Stimulated activated CD8-positive, alpha-beta memory T cell treated with anti-CD3 and anti-CD28 coated beads, Interleukin-4, amount 100 ng/mL, for 24 hours (primary cell): Measurements from ENCODE around the gene CYP11A1.

ENCODE experiments used
- DNase-seq: peaks from one replicate; pipeline ENCODE4 v3.0.0-alpha.2; 2020; ENCODE audit warnings: low read depth

The CYP11A1 gene

GRCh38 chr15:74347757-74348250 lies 19.6 kb downstream of the CYP11A1 start:
- no peak for DNase-seq

GRCh38 chr15:74345051-74345450 lies 22.4 kb downstream of the CYP11A1 start:
- DNase-seq = no peak

DNA sequence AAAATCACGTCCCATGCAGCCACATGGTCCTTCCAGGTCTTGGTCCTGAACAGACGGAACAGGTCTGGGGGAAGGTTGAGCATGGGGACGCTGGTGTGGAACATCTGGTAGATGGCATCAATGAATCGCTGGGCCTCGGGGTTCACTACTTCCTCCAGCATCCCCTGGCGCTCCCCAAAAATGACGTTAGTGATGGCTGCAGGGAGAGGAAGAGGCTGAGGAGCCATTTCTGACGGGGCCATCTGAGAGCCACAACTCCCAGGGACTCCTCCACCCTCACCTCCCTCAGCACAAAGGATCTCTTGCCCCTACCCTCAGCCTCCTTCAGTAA lies 23.7 kb downstream of the CYP11A1 start:
- DNase-seq = no peak

GRCh38 chr15:74343127-74343796 lies 24.2 kb downstream of the CYP11A1 start:
- no peak for DNase-seq

DNA sequence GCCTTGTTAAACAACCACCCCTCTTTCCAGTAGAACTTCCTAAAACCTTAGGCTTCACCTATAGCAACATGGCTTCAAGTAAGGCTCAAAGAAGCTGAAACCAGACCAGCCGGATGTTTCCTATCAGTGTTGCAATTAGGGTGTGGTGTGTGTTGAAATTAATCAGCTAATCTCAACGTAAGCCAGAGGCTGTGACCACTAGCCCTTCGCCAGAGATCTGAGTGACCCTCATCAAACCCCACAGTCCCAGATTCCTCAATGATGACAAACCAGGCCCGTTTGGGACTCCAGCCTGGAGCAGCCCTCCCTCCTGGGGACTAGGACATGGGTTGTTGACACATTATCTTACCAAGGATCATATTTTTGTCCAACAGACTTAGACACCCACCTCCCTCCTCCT lies 27.3 kb downstream of the CYP11A1 start:
- no peak for DNase-seq

GRCh38 chr15:74339371-74339770 lies 28.1 kb downstream of the CYP11A1 start:
- no peak for DNase-seq

- DNase-seq = no peak
These were observed 28.8 kb downstream of the CYP11A1 start for GRCh38 chr15:74338676-74339075.

GRCh38 chr15:74337607-74338211 lies 29.7 kb downstream of the CYP11A1 start:
- DNase-seq = no peak

- no peak for DNase-seq
These were observed 30.3 kb downstream of the CYP11A1 start for GRCh38 chr15:74337146-74337545.

GRCh38 chr15:74336061-74337005 lies 31.1 kb downstream of the CYP11A1 start:
- DNase-seq = no peak

DNA sequence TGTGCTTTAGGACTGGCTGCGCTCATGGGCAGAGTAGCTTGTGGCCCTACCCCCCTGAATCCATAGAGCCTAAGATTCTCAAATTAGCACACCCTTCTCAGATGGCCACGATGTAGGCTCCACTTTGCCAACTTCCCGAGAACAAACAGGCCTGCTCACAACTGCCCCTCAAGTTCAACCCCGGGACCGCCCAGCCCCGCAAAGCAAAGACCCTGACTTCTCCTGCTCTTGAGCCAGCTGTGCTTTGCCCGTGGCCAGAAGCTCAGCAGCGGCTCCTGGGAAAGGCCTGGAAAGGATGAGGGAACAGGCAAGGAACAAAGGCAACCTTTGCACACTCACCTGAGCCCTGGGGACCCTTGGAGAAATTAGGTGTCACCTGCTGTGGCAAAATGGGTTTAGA lies 32.0 kb downstream of the CYP11A1 start:
- no peak for DNase-seq

GRCh38 chr15:74334127-74334526 lies 33.3 kb downstream of the CYP11A1 start:
- DNase-seq = no peak

GRCh38 chr15:74333662-74334061 lies 33.8 kb downstream of the CYP11A1 start:
- DNase-seq = no peak

DNA sequence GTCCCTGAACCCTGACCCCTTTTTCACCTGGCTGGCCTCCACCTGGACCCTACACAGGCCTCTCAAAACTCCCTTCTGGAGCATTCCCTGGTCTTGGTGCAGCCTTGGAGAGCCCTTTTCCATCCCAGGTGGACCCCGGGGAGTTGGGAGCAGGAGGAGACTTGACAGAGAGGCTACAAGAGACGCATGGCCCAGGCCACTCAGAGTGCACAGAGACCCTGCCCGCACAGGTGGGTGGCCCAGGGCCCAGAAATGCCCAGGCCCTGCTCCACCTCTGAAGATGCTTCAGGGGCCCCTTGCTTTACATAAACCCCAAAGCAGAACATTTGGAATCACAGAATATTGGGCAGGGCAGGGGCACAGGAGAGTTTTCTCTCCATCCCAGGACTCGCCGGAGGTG lies 34.4 kb downstream of the CYP11A1 start:
- no peak for DNase-seq

GRCh38 chr15:74332611-74333010 lies 34.8 kb downstream of the CYP11A1 start:
- DNase-seq = no peak

GRCh38 chr15:74332011-74332410 lies 35.4 kb downstream of the CYP11A1 start:
- DNase-seq = no peak

GRCh38 chr15:74330861-74331408 lies 36.5 kb downstream of the CYP11A1 start:
- DNase-seq = no peak

DNA sequence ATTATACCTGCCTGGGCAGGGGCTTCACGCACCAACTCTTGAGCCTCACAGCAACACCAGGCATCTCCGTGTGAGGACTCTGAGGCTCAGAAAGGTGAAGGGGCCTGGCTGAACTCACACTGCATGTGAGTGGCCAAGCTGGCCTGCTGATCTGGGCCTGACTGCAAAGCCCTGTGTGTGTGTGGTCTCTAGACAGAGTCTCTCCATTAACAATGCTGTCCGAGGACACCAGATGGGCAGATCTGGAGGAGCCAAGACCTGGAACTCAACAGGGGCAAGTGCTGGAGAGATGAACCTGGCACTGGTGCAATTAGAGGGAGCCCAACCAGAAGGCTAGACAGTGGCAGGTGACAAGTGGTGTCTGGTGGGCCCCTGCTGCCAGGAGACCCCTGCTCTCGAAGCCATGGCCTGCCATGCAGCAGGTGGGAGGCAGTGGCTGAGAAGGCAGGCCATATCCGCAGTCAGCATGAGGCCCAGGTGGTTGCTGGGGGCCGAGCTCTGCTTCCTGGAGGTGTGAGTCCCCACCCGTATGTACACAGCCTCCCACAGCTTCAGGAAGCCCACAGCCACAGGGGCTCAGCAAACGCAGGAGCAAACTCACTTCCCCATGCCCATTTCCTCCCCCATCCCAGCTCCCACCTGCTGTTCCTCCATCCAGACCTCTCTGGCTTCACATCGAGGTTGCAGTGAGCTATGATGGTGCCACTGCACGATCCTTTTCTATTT lies 39.0 kb downstream of the CYP11A1 start:
- DNase-seq = no peak

DNA sequence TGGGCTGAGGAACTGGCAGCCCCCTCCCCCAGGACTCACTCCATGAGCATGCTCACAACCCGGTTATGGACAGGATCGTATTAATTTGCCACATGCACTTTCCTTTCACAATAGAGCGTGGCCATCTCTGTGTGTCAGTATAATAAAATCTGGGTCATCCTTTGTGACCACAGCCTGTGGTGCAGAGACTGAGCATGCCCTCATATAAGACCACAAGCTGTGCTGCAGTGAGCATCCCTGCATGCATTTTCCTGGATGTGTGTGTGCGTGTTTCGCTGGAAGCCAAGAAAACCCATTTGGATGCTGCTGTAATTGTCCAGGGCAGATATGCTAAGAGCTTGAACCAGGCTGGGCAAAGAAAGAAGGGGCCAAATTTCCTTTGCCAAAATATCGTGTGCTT lies 39.7 kb downstream of the CYP11A1 start:
- no peak for DNase-seq

DNA sequence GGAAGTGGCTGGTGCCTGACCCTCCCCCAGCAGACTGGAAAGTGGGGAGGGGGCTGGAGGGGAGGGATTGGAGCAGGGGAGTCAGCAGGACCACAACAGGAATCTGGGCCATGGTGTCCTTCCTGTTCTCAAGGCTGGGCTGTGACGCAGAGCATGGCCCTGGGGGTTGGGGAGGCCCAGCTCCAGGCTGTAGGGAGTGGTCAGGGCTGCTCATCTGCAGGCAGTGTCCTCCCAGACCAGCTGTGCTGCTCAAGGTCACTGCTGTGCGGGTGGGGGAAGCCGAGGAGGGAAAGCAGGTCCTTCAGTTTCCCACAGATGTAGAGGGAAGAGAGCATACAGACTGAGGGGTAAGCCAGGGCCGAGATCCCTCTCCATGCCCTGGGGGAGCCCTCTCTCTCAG lies 40.7 kb downstream of the CYP11A1 start:
- DNase-seq = no peak

DNA sequence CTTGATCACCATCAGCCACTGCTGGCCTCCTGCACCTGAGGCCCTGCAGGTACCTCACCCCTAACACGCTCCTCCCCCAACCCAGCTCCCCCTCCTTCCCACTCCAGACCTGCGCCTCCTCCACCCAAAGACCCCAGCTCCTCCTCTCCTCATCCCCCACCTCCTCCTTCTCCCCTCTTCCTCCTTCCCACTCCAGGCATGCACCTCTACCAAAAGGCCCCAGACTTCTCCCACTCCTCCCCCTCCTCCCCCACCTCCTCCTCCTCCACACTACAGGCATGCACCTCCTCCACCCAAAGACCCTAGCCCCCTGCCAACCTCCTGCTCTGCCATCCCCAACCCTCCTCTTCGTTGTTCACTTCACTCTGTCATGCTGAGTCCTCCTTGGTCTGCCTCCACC lies 42.7 kb downstream of the CYP11A1 start:
- no peak for DNase-seq
